IMR-90 (cell line): ENCODE measurements around the gene ABHD12.

ENCODE experiments used
- CEBPB ChIP-seq: IDR thresholded peaks from 2 replicates; pipeline ENCODE4 v1.6.1; 2012; ENCODE audit warnings: low read depth, low read length, improper control_type of control experiment
- CTCF ChIP-seq: conservative IDR thresholded peaks from 2 replicates; pipeline ENCODE4 v1.5.1; 2012; ENCODE audit warnings: mild to moderate bottlenecking, low read depth, low read length, improper control_type of control experiment
- ELK1 ChIP-seq: fragments of 150-350 bp; IDR thresholded peaks from 2 replicates; pipeline ENCODE4 v1.6.1; 2016; ENCODE audit warnings: low read depth, mild to moderate bottlenecking, low read length, moderate library complexity, borderline replicate concordance
- NFE2L2 ChIP-seq: fragments of 150-350 bp; IDR thresholded peaks from 2 replicates; pipeline ENCODE4 v1.6.1; 2016; ENCODE audit warnings: low read depth, mild to moderate bottlenecking, low read length
- POLR2A ChIP-seq: IDR thresholded peaks from 2 replicates; pipeline ENCODE4 v1.6.1; 2012; ENCODE audit warnings: mild to moderate bottlenecking, low read depth, low read length
- RFX5 ChIP-seq: IDR thresholded peaks from 2 replicates; pipeline ENCODE4 v1.8.0; 2012; ENCODE audit warnings: low read depth, mild to moderate bottlenecking, low read length, moderate library complexity
- SMC3 ChIP-seq: fragments of 150-350 bp; IDR thresholded peaks from 2 replicates; pipeline ENCODE4 v1.6.1; 2016; ENCODE audit warnings: low read depth, mild to moderate bottlenecking, antibody characterized with exemption, low read length, moderate library complexity

GRCh38 chr20:25306991-25307903, 83.4 kb downstream of the ABHD12 start:
- TF ChIP-seq POLR2A (no peak), NFE2L2 (no peak), ELK1 (no peak), CTCF (no peak), SMC3 (no peak), CEBPB (no peak), RFX5 (no peak)
